WTC11 (cell line): Measurements from ENCODE around the gene TFB1M. TPM values are rescaled to one million over a fixed set of nuclear protein-coding genes. Genes with fewer than 3 reads are reported as not detected.
A peak's percentile ranks its signal among the peaks of the same experiment; 100 is the strongest.

Experiments
- ATAC-seq: fragments of 200-7000 bp; cut with Tn5 transposase; 2 replicates; pipeline ENCODE4 v1.10.0; 2021; ENCODE audit warnings: mild to moderate bottlenecking, moderate library complexity
- CTCF ChIA-PET: fragments of 300-600 bp; sonication (Branson Sonifier 250); formaldehyde crosslinking; loops from one replicate; lab custom pipeline; 2021; ENCODE audit warnings: antibody characterized with exemption; lab: Charles Lee
- POLR2A ChIA-PET: fragments of 350-600 bp; sonication (Branson Sonifier 250); formaldehyde crosslinking; loops from one replicate; lab custom pipeline; 2021; ENCODE audit warnings: antibody characterized with exemption; lab: Charles Lee
- DNase-seq: peaks from one replicate; pipeline ENCODE4 v3.0.0; 2021; ENCODE audit warnings: low spot score
- H3K27ac Mint-ChIP-seq: 2 replicates; pipeline ENCODE4 v1.8.0; 2021; ENCODE audit warnings: mixed read lengths
- H3K27me3 Mint-ChIP-seq: 2 replicates; pipeline ENCODE4 v1.8.0; 2021; ENCODE audit warnings: low read depth, mild to moderate bottlenecking, moderate library complexity, mixed read lengths
- H3K36me3 Mint-ChIP-seq: 2 replicates; pipeline ENCODE4 v1.8.0; 2021; ENCODE audit warnings: mixed read lengths
- H3K4me1 Mint-ChIP-seq: 2 replicates; pipeline ENCODE4 v1.8.0; 2022; ENCODE audit warnings: mixed read lengths
- H3K4me3 Mint-ChIP-seq: 2 replicates; pipeline ENCODE4 v1.8.0; 2021; ENCODE audit warnings: mild to moderate bottlenecking, moderate library complexity, mixed read lengths
- H3K9me3 Mint-ChIP-seq: 2 replicates; pipeline ENCODE4 v1.8.0; 2021; ENCODE audit warnings: mixed read lengths
- CREM ChIP-seq: sonication (generic); formaldehyde crosslinking; IDR thresholded peaks from 2 replicates; pipeline ENCODE4 v1.8.1; 2022; ENCODE audit warnings: mild to moderate bottlenecking, missing genetic modification reagents, moderate library complexity
- ELF4 ChIP-seq: sonication (generic); formaldehyde crosslinking; IDR thresholded peaks from 2 replicates; pipeline ENCODE4 v1.8.1; 2022; ENCODE audit warnings: low read depth, mild to moderate bottlenecking, moderate library complexity, missing genetic modification reagents
- EMX1 ChIP-seq: fragments of 250-450 bp; sonication (Bioruptor Pico); IDR thresholded peaks from 2 replicates; pipeline ENCODE4 v1.8.0; 2021; ENCODE audit warnings: mild to moderate bottlenecking
- ETV6 ChIP-seq: sonication (generic); formaldehyde crosslinking; IDR thresholded peaks from 2 replicates; pipeline ENCODE4 v1.8.1; 2022; ENCODE audit warnings: mild to moderate bottlenecking, missing genetic modification reagents
- GRHL2 ChIP-seq: fragments of 250-450 bp; sonication (Bioruptor Pico); IDR thresholded peaks from 2 replicates; pipeline ENCODE4 v1.8.0; 2022; ENCODE audit warnings: mild to moderate bottlenecking, moderate library complexity; ENCODE audit not compliant: insufficient replicate concordance, severe bottlenecking
- KAT7 ChIP-seq: sonication (generic); formaldehyde crosslinking; IDR thresholded peaks from 2 replicates; pipeline ENCODE4 v1.8.1; 2023; ENCODE audit warnings: missing genetic modification reagents, mild to moderate bottlenecking, borderline replicate concordance
- NR1H2 ChIP-seq: sonication (generic); formaldehyde crosslinking; IDR thresholded peaks from 2 replicates; pipeline ENCODE4 v1.9.0; 2021; ENCODE audit warnings: mild to moderate bottlenecking, moderate library complexity, missing genetic modification reagents
- SMAD4 ChIP-seq: sonication (generic); formaldehyde crosslinking; IDR thresholded peaks from 2 replicates; pipeline ENCODE4 v1.8.0; 2022; ENCODE audit warnings: mild to moderate bottlenecking, missing genetic modification reagents
- SP1 ChIP-seq: sonication (generic); formaldehyde crosslinking; conservative IDR thresholded peaks from 2 replicates; pipeline ENCODE4 v1.8.1; 2022; ENCODE audit warnings: missing genetic modification reagents
- TCF7 ChIP-seq: sonication (generic); formaldehyde crosslinking; IDR thresholded peaks from 2 replicates; pipeline ENCODE4 v1.8.0; 2022; ENCODE audit warnings: mild to moderate bottlenecking, low read depth, missing genetic modification reagents, moderate library complexity
- TEAD1 ChIP-seq: sonication (generic); formaldehyde crosslinking; IDR thresholded peaks from 2 replicates; pipeline ENCODE4 v1.8.0; 2022; ENCODE audit warnings: mild to moderate bottlenecking, missing genetic modification reagents
- TP53 ChIP-seq: sonication (generic); formaldehyde crosslinking; IDR thresholded peaks from 2 replicates; pipeline ENCODE4 v1.8.1; 2023; ENCODE audit warnings: mild to moderate bottlenecking, missing genetic modification reagents
- ZNF232 ChIP-seq: sonication (generic); formaldehyde crosslinking; IDR thresholded peaks from 2 replicates; pipeline ENCODE4 v1.8.0; 2022; ENCODE audit warnings: mild to moderate bottlenecking, missing genetic modification reagents
- ZNF416 ChIP-seq: fragments of 250-450 bp; sonication (Bioruptor Pico); IDR thresholded peaks from 2 replicates; pipeline ENCODE4 v1.9.0; 2021; ENCODE audit warnings: mild to moderate bottlenecking, inconsistent platforms
- total RNA-seq: library from RNA; stranded (reverse); gene quantifications from 3 replicates; pipeline ENCODE4 v1.2.3, GENCODE V29; 2021
- TF ChIP-seq, protein P1 (sequence below): fragments of 200-600 bp; IDR thresholded peaks from 2 replicates; pipeline ENCODE4 v1.8.0; 2022; ENCODE audit warnings: antibody characterized with exemption
- TF ChIP-seq, protein P2 (sequence below): sonication (generic); formaldehyde crosslinking; IDR thresholded peaks from 2 replicates; pipeline ENCODE4 v1.8.1; 2023; ENCODE audit warnings: mild to moderate bottlenecking, missing genetic modification reagents
- TF ChIP-seq, protein P3 (sequence below): sonication (generic); formaldehyde crosslinking; conservative IDR thresholded peaks from 2 replicates; pipeline ENCODE4 v1.8.1; 2022; ENCODE audit warnings: mild to moderate bottlenecking, missing genetic modification reagents
- TF ChIP-seq, protein P4 (sequence below): fragments of 250-450 bp; sonication (Bioruptor Pico); IDR thresholded peaks from 2 replicates; pipeline ENCODE4 v1.9.0; 2021; ENCODE audit warnings: mild to moderate bottlenecking
- TF ChIP-seq, protein P5 (sequence below): sonication (generic); formaldehyde crosslinking; IDR thresholded peaks from 2 replicates; pipeline ENCODE4 v1.8.0; 2022; ENCODE audit warnings: mild to moderate bottlenecking, missing genetic modification reagents
- TF ChIP-seq, protein P6 (sequence below): fragments of 250-450 bp; sonication (Bioruptor Pico); conservative IDR thresholded peaks from 2 replicates; pipeline ENCODE4 v1.9.0; 2021; ENCODE audit warnings: mild to moderate bottlenecking

Gene TFB1M
- total RNA-seq, 1 experiment from 2014 or later: 41.8 TPM

DNA sequence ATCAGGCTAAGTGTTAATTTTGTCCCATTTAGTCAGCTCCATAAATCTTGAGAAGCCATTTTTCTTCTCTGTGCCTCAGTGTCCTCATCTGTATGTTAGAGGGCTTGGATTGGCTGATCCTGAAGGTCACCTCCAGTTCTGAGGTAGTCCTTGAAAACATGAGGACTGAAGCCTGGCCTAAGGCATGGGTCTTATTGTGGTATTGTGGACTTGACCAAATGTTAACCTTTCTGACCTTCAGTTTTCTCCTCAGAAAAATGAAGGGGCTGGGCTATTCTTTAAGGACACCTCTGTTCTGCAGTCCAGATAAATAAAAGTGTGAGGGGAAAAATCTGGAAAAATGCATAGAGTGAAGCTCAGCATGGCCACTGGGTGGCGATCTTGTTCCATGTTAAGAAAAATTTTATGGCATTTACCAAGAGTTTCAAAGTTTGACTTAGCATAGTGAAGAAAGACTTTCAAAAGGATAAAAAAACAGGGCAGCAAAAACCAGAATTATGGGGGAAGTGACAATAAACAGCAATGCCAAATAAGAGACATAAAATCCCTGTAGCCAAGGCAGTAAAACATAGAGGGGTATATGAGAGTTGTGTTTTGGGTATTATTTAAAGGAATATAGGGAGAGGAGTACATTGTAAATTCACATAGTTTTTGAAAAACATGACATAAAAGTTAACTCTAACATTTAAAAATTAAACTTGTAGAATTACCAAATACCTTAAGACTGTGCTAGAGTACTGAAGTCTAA is 13.2 kb upstream of the TFB1M start:
- ChIA-PET CTCF (interaction anchor here (0.7 to 1.6 kb wide), 7 partner anchors 10 to 459 kb away, joined by 3 to 5 read pairs (median 3); partner anchors contain the start of gene TFB1M), POLR2A (interaction anchor here (0.6 kb wide), 1 partner anchor 1604 kb away, joined by 5 read pairs; no protein-coding TSS in a partner anchor)
- Mint-ChIP-seq H3K4me3 (no peak overlapping the region), H3K4me1 (peaks cover 26% of the 10 kb centered on the region), H3K27ac (no peak overlapping the region), H3K9me3 (no peaks in the 10 kb centered on the region), H3K27me3 (no peaks in the 10 kb centered on the region), H3K36me3 (no peaks in the 10 kb centered on the region)
- TF ChIP-seq GRHL2 (CRISPR knock-in tag): no peak
- TF ChIP-seq, protein P1, sequence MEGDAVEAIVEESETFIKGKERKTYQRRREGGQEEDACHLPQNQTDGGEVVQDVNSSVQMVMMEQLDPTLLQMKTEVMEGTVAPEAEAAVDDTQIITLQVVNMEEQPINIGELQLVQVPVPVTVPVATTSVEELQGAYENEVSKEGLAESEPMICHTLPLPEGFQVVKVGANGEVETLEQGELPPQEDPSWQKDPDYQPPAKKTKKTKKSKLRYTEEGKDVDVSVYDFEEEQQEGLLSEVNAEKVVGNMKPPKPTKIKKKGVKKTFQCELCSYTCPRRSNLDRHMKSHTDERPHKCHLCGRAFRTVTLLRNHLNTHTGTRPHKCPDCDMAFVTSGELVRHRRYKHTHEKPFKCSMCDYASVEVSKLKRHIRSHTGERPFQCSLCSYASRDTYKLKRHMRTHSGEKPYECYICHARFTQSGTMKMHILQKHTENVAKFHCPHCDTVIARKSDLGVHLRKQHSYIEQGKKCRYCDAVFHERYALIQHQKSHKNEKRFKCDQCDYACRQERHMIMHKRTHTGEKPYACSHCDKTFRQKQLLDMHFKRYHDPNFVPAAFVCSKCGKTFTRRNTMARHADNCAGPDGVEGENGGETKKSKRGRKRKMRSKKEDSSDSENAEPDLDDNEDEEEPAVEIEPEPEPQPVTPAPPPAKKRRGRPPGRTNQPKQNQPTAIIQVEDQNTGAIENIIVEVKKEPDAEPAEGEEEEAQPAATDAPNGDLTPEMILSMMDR: peak; percentile 73
- ATAC-seq (peak; percentile 50), DNase-seq (peak; percentile 48)

DNA sequence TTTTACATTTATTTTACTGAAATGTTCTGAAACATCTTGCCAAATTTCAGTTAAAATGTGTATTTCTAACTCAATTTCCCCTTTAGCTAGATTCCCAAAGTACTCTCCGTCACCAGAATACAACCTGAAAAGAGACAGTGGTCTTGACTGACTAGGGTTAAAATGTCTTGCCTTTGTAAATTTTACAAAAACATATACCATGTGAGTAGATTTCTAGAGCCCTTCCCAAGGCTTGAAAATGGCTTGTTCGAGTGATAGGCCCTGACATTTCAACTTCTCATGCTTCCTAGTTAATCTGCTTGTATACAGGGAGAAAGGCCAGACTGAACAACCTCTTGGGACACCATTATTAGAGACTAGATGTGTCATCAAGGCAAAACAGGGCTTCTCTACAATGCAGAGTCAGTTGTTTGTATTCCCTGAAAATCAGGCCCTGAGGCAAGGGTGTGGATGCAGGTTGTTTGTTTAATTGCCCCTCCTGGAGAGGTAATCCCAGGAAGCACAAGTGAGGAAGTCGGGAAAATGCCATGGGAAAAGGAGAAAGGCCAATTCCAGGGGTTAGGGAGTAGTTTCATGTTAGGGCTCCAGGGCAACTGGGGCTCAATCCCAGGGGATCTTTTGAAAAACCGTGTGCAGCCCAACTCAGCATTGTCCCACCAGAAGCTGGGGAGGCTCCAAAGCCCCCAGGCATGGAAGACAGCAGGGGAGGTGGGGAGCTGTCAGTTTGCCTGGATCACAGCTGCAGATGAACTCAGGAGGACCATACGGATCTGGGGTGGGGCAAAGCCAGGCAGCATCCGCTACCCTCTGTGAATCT is 11.6 kb upstream of the TFB1M start:
- Mint-ChIP-seq H3K4me3 (no peak overlapping the region), H3K27me3 (no peaks in the 10 kb centered on the region), H3K9me3 (no peaks in the 10 kb centered on the region), H3K4me1 (peaks cover 26% of the 10 kb centered on the region), H3K27ac (peak overlapping the region; percentile 68; the same call in 1 of the 2 replicates), H3K36me3 (no peaks in the 10 kb centered on the region)
- POLR2A ChIA-PET: no interaction called here
- no peak for DNase-seq
- peak; percentile 65 for ATAC-seq
- CTCF ChIA-PET: interaction anchor here (1.6 kb wide), 1 partner anchor 8 kb away, joined by 3 read pairs; no protein-coding TSS in a partner anchor
- TF ChIP-seq, protein P2, sequence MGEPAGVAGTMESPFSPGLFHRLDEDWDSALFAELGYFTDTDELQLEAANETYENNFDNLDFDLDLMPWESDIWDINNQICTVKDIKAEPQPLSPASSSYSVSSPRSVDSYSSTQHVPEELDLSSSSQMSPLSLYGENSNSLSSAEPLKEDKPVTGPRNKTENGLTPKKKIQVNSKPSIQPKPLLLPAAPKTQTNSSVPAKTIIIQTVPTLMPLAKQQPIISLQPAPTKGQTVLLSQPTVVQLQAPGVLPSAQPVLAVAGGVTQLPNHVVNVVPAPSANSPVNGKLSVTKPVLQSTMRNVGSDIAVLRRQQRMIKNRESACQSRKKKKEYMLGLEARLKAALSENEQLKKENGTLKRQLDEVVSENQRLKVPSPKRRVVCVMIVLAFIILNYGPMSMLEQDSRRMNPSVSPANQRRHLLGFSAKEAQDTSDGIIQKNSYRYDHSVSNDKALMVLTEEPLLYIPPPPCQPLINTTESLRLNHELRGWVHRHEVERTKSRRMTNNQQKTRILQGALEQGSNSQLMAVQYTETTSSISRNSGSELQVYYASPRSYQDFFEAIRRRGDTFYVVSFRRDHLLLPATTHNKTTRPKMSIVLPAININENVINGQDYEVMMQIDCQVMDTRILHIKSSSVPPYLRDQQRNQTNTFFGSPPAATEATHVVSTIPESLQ: no peak
- TF ChIP-seq TCF7 (CRISPR knock-in tag) (no peak), ELF4 (CRISPR knock-in tag) (no peak), NR1H2 (no peak), ZNF416 (CRISPR knock-in tag) (no peak), TP53 (CRISPR knock-in tag) (no peak), CREM (CRISPR knock-in tag) (no peak), KAT7 (no peak), TEAD1 (CRISPR knock-in tag) (no peak), SP1 (CRISPR knock-in tag) (no peak), EMX1 (CRISPR knock-in tag) (no peak), ETV6 (CRISPR knock-in tag) (no peak), SMAD4 (CRISPR knock-in tag) (no peak), ZNF232 (CRISPR knock-in tag) (no peak)
- TF ChIP-seq, protein P3, sequence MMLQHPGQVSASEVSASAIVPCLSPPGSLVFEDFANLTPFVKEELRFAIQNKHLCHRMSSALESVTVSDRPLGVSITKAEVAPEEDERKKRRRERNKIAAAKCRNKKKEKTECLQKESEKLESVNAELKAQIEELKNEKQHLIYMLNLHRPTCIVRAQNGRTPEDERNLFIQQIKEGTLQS (CRISPR knock-in tag): no peak
- TF ChIP-seq, protein P4, sequence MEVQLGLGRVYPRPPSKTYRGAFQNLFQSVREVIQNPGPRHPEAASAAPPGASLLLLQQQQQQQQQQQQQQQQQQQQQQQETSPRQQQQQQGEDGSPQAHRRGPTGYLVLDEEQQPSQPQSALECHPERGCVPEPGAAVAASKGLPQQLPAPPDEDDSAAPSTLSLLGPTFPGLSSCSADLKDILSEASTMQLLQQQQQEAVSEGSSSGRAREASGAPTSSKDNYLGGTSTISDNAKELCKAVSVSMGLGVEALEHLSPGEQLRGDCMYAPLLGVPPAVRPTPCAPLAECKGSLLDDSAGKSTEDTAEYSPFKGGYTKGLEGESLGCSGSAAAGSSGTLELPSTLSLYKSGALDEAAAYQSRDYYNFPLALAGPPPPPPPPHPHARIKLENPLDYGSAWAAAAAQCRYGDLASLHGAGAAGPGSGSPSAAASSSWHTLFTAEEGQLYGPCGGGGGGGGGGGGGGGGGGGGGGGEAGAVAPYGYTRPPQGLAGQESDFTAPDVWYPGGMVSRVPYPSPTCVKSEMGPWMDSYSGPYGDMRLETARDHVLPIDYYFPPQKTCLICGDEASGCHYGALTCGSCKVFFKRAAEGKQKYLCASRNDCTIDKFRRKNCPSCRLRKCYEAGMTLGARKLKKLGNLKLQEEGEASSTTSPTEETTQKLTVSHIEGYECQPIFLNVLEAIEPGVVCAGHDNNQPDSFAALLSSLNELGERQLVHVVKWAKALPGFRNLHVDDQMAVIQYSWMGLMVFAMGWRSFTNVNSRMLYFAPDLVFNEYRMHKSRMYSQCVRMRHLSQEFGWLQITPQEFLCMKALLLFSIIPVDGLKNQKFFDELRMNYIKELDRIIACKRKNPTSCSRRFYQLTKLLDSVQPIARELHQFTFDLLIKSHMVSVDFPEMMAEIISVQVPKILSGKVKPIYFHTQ (CRISPR knock-in tag): no peak
- TF ChIP-seq, protein P5, sequence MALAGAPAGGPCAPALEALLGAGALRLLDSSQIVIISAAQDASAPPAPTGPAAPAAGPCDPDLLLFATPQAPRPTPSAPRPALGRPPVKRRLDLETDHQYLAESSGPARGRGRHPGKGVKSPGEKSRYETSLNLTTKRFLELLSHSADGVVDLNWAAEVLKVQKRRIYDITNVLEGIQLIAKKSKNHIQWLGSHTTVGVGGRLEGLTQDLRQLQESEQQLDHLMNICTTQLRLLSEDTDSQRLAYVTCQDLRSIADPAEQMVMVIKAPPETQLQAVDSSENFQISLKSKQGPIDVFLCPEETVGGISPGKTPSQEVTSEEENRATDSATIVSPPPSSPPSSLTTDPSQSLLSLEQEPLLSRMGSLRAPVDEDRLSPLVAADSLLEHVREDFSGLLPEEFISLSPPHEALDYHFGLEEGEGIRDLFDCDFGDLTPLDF (CRISPR knock-in tag): no peak
- TF ChIP-seq, protein P6, sequence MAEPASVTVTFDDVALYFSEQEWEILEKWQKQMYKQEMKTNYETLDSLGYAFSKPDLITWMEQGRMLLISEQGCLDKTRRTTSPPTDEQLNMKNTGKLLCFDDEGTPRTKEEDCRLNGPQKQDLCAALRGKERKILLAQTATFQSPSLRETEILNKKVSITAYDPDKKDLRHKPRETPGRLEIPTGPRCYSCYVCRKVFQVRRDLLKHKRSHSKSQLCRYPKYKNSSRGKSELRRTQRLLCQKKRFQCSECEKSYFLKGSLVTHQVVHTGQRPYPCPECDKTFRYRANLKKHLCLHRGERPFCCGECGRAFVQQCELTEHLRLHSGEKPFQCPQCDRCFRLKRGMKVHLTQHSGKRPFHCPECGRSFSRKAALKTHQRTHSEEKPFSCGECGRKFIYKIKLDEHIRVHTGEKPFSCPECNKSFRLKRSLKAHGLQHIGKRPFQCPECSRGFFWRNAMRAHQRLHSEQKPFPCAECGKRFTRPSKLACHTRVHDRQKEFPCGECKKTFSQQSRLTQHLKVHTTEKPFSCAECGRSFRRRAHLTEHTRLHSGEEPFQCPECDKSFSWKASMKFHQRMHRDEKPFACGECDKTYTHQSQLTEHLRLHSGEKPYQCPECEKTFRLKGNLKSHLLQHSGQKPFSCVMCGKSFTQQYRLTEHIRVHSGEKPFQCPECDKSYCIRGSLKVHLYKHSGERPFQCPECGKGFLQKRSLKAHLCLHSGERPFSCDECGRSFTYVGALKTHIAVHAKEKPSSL (CRISPR knock-in tag): no peak
